SH-SY5Y (cell line): ENCODE data around the gene KRTAP10-5.

Experiments
- GATA2 ChIP-seq: IDR thresholded peaks from 2 replicates; pipeline ENCODE4 v1.6.1; 2011; ENCODE audit warnings: mild to moderate bottlenecking, low read depth, low read length
- GATA3 ChIP-seq: IDR thresholded peaks from 2 replicates; pipeline ENCODE4 v1.6.1; 2011; ENCODE audit warnings: low read depth, mild to moderate bottlenecking, low read length, moderate library complexity

KRTAP10-5 gene

GRCh38 chr21:44551340-44551961, 29.0 kb downstream of the KRTAP10-5 start, which contains the start of gene KRTAP10-2:
TSS of gene KRTAP10-2 (minus strand) at chr21:44551505. CDS start at chr21:44551458, 47 bp downstream.
- TF ChIP-seq GATA3 (no peak), GATA2 (no peak)

DNA sequence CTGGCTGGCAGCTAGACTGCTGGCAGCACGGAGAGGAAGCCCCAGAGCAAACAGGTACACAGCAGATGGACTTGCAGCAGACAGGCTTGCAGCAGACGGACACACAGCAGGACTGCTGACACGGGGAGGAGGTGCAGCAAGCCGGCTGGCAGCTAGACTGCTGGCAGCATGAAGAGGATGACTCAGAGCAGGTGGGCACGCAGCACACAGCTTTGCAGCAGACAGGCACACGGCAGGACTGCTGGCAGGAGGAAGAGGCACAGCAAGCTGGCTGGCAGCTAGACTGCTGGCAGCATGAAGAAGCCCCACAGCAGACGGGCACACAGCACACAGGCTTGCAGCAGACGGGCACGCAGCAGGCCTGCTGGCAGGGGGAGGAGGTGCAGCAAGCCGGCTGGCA, 29.6 kb downstream of the KRTAP10-5 start:
- TF ChIP-seq GATA2 (no peak), GATA3 (no peak)

DNA sequence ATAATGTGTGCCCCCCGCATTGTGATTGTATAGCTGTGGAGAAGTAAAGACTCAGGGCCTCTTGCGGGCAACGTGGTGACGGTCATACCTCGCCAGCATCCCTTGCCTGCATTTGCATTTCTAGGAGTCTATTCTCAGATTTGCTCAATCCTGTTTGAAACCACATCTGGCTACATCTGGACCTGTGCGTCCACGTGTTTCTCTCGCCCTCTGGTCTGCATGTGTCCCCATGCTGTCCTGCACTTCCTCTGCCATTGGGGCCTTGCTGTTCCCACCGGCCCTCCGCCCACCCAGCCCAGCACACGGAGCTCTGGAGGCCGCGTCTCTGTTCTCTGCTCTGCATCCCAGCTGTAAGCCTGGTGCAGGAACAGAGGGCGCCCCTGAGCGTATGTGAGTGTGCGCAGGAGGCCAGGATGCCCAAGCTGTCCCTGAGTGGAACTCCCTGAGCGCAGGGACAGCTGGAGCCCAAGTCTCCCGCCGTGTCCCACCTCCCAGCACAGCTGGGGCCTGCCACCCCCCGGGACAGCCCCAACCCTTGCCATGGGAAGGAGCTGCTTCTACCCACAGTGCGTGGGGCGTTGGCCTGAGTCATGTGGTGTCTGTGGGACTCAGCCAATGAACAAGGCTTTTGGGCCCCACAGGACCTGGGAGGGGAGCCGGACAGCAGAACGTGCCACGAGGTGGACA, 30.7 kb downstream of the KRTAP10-5 start:
- no peak for TF ChIP-seq GATA2
- TF ChIP-seq GATA3: no peak

- no peak for TF ChIP-seq GATA3
- TF ChIP-seq GATA2: no peak
Measured at GRCh38 chr21:44548922-44549321, 31.5 kb downstream of the KRTAP10-5 start.

DNA sequence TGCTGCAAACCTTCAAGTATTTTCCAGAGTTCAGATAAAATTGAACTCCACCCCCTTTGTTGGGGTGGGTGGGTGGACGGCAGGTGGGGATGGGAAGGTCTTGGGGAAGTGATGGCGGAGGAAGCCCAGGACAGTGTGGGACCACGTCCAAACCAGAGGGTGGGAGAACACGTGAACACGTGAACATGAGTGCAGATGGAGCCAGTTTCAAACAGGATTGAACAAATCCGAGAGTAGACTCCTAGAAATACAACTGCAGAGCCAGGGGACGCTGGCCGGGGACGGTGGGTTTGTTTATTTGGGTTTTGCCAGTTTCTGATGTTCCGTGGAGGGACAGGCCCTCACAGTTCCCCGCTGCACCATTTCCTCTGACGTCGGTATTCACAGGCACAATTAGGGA, 32.0 kb downstream of the KRTAP10-5 start:
- TF ChIP-seq GATA2 (no peak), GATA3 (no peak)

DNA sequence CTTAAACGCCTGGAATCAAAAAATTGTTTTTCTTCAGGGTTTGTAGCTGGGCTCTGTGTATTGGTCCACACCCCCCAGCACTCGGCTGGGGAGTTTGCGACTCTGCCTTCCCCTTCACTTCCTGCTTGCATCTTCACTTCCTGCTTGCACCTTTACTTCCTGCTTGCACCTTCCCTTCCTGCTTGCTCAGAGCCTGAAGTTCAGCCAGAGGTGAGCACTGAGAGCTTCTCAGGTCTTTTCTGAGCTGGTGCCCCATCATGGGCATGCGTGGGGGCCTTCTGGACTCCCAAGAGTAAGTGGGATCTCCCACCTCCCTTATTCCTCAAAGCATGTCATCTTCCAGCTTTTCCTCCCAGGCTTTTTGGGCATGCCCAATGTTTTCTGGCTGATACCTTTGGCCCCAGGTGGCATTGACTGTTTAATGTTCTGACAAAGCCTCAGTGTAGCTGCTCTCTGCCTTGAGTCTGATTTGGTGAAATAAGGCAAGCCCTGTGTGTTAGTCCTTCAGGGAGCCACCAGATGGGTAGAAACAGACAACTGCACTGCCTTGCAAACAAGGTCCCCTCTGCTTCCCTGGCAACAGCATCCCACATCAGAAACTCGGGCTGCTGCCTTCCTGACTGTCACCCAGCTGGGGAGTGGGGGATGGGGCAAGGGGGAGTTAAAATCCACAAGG, 32.6 kb downstream of the KRTAP10-5 start:
- no peak for TF ChIP-seq GATA3
- no peak for TF ChIP-seq GATA2

DNA sequence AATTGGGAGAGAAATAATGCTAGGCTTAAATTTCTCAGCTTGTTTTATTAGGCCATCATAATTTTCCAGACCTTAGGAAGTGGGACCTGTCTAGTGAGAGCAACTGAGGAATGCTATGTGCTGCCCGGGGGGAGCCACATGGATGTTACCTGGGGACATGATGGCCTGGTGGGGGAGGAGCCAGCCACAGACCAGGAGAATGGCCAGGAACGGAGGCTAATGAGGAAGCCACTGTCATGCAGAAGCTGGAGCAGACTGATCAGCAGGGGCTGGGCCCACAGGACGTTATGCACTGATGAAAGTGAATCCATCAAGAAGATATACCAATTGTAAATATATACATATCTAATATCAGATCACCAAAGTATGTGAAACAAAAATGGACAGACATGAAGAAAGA, 35.8 kb downstream of the KRTAP10-5 start:
- TF ChIP-seq GATA3 (no peak), GATA2 (no peak)

- TF ChIP-seq GATA2 (no peak), GATA3 (no peak)
Measured at GRCh38 chr21:44542716-44543115, 37.7 kb downstream of the KRTAP10-5 start.

DNA sequence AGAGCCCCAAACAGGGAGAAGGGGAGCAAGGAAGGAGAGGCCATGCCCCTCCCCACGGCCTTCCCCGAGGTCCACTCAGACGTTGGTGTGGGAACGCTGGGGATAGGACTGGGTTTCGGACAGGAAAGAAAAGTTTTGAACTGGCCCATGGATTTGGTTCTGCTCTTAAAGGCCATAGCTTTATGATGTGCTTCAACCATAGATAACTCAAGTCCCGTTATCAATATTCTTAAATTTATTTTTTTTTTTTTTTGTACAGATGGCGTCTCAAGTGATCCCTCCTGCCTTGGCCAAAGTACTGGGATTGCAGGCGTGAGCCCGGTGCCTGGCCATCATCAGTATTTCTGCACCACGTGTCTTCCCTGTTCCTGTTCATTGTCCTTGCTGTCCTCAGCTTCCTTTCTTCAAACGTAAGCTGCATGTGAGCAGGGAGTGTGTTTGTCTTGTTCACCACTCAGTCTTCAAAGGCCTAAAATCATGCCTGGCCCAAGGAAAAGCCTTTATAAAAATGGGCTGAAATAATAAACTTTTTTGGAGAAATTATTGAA, 39.6 kb downstream of the KRTAP10-5 start:
- TF ChIP-seq GATA2 (no peak), GATA3 (no peak)

GRCh38 chr21:44539991-44540666, 40.3 kb downstream of the KRTAP10-5 start, which contains the start of gene KRTAP10-1:
TSS of gene KRTAP10-1 (minus strand) at chr21:44540195. CDS start at chr21:44540150, 45 bp downstream.
- TF ChIP-seq GATA3: no peak
- no peak for TF ChIP-seq GATA2

DNA sequence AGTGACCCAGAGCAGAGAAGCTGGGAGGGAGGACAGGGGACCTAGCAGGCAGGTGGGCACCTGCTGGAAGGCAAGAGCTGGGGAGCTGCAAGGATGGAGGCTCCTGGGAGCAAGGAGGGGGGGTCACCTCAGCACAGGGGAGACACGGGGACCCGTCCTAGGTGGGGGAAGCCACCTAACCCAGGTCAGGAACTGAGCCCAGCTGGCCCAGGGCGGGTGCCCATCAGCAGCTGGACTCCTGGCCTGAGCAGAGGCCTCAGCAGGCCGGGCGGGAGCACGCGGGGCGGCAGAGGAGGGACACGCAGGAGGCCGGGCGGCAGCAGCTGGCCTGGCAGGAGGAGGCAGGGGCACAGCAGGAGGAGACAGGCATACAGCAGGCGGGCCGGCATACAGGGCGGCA, 41.4 kb downstream of the KRTAP10-5 start:
- TF ChIP-seq GATA2 (no peak), GATA3 (no peak)

DNA sequence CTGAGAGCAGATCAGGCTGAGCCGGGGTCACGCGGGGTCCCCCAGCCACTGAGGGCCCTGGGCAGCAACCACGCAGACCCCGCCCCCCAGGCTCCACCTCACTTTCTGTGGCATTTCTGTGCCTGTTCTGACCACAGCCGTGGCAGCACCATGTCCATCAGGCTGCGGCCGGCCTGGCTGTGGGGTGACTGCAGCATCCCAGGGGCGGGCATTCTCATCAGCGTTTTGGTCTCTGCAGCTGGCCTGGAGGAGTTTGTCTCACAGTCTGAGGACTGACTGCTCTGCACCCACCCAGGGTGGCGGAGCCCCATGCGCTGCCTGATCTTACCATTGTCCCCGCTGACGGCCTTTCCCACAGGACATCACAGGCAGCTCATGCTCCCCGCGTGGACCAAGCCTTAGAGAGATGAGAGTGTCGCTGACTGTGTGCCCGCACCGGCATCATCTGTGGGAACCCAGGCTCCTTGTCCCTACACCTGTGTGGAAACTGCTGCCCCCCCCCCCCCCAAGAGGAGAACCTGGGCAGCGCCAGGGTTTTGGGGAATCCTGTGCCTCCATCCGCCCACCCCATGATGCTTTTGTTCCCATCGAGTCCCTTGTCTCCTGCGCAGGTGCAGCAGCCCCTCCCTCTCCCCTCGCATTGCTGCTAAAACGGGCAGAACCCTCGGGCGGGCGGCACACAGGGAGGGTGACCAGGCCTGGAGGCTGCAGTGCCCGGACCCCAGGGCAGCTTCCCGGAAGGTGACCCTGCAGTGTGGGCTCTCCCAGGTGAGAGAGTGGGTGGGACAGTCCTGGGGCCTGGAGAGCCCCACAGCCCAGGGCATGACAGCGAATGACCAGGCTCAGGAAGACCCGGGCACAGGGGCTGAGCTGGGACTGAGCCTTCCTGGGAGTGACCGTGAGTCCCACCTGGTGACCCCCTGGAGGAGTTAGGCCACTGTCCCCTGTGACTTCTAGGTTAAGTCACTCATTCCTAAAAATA, 42.2 kb downstream of the KRTAP10-5 start:
- TF ChIP-seq GATA3 (no peak), GATA2 (no peak)

- no peak for TF ChIP-seq GATA2
- TF ChIP-seq GATA3: no peak
Measured at GRCh38 chr21:44535963-44536362, 44.4 kb downstream of the KRTAP10-5 start.

GRCh38 chr21:44534688-44535087, 45.7 kb downstream of the KRTAP10-5 start:
- no peak for TF ChIP-seq GATA2
- TF ChIP-seq GATA3: no peak
